ENCODE measurements around the gene SKOR1. TPM values are rescaled to one million over a fixed set of nuclear protein-coding genes. Genes with fewer than 3 reads are reported as not detected.

The SKOR1 gene
- total RNA-seq, 1 experiment from 2014 or later: 0.81 TPM

- TF ChIP-seq CTCF (IDR thresholded peaks at IDR 0.05 in 2 of 3, conservative IDR thresholded peaks at IDR 0.05 in 1 of 3; ENCODE audit: borderline replicate concordance in 1 of 3, insufficient read depth in 1 of 3, low read depth in 2 of 3, low read length in 2 of 3) (no peak), SIN3A (IDR thresholded peaks at IDR 0.05; ENCODE audit: low read depth) (no peak), ZFX (IDR thresholded peaks at IDR 0.05) (no peak), ZNF274 (IDR thresholded peaks at IDR 0.05; ENCODE audit: low read depth, low read length) (no peak), EZH2 (IDR thresholded peaks at IDR 0.05) (no peak), SRF (IDR thresholded peaks at IDR 0.05; ENCODE audit: low read depth) (no peak), EZH2phosphoT487 (IDR thresholded peaks at IDR 0.05; ENCODE audit: borderline replicate concordance) (no peak), EGR1 (IDR thresholded peaks at IDR 0.05; ENCODE audit: low read depth) (no peak), POLR2AphosphoS5 (IDR thresholded peaks at IDR 0.05; ENCODE audit: low read depth, low read length) (no peak)
These were observed 48.5 kb downstream of the SKOR1 start (continued) for GRCh38 chr15:67873777-67874176.

DNA sequence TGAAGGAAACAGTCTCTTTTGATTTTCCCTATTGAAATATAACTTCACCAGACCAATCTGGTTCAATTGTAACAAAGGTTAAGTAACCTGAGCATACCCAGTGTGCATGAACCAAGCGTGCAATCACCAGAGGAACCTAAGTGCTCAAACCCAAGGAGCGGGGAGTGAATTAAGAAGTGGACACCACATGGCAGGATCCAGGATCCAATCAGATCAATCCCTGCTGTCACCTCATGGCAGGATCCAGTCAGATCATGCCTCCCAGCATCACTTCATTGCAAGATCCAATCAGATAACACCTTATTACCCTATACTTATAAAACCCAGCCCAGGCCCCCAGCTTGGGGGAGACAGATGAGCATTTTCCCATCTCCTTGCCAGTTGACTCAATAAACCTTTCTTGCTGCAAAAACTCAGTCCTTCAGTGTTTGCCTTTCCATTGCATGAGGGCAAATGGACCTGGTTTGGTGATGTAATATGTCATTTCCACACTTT, 53.5 kb downstream of the SKOR1 start:
- Histone ChIP-seq H3K36me3 (ENCODE audit: control insufficient read depth in 1 of 2, insufficient read depth in 2 of 2, low read length in 2 of 2) (no peaks in the 10 kb centered on the region), H3K9me2 (ENCODE audit: insufficient read depth) (no peaks in the 10 kb centered on the region), H3K4me1 (ENCODE audit: control insufficient read depth in 1 of 2, insufficient read depth in 2 of 2, low read length in 2 of 2) (no peaks in the 10 kb centered on the region), H2AFZ (ENCODE audit: low read depth, low read length, poor library complexity, severe bottlenecking) (no peak overlapping the region), H3K27me3 (ENCODE audit: insufficient read depth, low read length) (no peaks in the 10 kb centered on the region), H3K27ac (ENCODE audit: low read depth, low read length) (no peak overlapping the region), H3K9me3 (ENCODE audit: control insufficient read depth in 1 of 2, insufficient read depth in 1 of 2, low read depth in 1 of 2, low read length in 2 of 2) (peaks cover 0 to 1% of the 10 kb centered on the region in 2 experiments; a peak in 1 of 4 replicates), H3K79me2 (ENCODE audit: insufficient read depth, low read length) (no peaks in the 10 kb centered on the region), H3K4me3 (replicated peaks in 1 of 2; ENCODE audit: low read depth in 1 of 2, low read length in 2 of 2) (no peak overlapping the region), H3K4me2 (ENCODE audit: low read length) (no peak overlapping the region), H3K9ac (ENCODE audit: low read length) (no peak overlapping the region), H4K20me1 (ENCODE audit: insufficient read depth) (no peaks in the 10 kb centered on the region)
- ChIA-PET POLR2A (no interaction called here), CTCF (no interaction called here), RAD21 (ENCODE audit: low non-redundant PET in 1 of 2, low total read pairs in 2 of 2, uncharacterized antibody in 2 of 2, unreplicated experiment in 2 of 2) (no interaction called here)
- no TSS peak for BruUV-seq (replicated peaks)
- intact Hi-C loops (cut with micrococcal nuclease): no loop called here
- DNase-seq (ENCODE audit: low read depth, low spot score) (no peak), ATAC-seq (no peak)
- TF ChIP-seq ZFX (IDR thresholded peaks at IDR 0.05): no peak
- TF ChIP-seq, protein P1, sequence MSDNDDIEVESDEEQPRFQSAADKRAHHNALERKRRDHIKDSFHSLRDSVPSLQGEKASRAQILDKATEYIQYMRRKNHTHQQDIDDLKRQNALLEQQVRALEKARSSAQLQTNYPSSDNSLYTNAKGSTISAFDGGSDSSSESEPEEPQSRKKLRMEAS (IDR thresholded peaks at IDR 0.05): no peak
- TF ChIP-seq, protein P2, sequence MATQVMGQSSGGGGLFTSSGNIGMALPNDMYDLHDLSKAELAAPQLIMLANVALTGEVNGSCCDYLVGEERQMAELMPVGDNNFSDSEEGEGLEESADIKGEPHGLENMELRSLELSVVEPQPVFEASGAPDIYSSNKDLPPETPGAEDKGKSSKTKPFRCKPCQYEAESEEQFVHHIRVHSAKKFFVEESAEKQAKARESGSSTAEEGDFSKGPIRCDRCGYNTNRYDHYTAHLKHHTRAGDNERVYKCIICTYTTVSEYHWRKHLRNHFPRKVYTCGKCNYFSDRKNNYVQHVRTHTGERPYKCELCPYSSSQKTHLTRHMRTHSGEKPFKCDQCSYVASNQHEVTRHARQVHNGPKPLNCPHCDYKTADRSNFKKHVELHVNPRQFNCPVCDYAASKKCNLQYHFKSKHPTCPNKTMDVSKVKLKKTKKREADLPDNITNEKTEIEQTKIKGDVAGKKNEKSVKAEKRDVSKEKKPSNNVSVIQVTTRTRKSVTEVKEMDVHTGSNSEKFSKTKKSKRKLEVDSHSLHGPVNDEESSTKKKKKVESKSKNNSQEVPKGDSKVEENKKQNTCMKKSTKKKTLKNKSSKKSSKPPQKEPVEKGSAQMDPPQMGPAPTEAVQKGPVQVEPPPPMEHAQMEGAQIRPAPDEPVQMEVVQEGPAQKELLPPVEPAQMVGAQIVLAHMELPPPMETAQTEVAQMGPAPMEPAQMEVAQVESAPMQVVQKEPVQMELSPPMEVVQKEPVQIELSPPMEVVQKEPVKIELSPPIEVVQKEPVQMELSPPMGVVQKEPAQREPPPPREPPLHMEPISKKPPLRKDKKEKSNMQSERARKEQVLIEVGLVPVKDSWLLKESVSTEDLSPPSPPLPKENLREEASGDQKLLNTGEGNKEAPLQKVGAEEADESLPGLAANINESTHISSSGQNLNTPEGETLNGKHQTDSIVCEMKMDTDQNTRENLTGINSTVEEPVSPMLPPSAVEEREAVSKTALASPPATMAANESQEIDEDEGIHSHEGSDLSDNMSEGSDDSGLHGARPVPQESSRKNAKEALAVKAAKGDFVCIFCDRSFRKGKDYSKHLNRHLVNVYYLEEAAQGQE (IDR thresholded peaks at IDR 0.05; ENCODE audit: low read depth): no peak
- TF ChIP-seq, protein P3, sequence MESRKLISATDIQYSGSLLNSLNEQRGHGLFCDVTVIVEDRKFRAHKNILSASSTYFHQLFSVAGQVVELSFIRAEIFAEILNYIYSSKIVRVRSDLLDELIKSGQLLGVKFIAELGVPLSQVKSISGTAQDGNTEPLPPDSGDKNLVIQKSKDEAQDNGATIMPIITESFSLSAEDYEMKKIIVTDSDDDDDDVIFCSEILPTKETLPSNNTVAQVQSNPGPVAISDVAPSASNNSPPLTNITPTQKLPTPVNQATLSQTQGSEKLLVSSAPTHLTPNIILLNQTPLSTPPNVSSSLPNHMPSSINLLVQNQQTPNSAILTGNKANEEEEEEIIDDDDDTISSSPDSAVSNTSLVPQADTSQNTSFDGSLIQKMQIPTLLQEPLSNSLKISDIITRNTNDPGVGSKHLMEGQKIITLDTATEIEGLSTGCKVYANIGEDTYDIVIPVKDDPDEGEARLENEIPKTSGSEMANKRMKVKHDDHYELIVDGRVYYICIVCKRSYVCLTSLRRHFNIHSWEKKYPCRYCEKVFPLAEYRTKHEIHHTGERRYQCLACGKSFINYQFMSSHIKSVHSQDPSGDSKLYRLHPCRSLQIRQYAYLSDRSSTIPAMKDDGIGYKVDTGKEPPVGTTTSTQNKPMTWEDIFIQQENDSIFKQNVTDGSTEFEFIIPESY (IDR thresholded peaks at IDR 0.05; ENCODE audit: extremely low read depth, insufficient replicate concordance, low read length): no peak
- no peak for TF ChIP-seq JUND (IDR thresholded peaks at IDR 0.05)
- TF ChIP-seq TCF7L2 (IDR thresholded peaks at IDR 0.05; ENCODE audit: borderline replicate concordance, extremely low read depth, insufficient read depth, insufficient read length): no peak
- no peak for TF ChIP-seq POLR2AphosphoS5 (IDR thresholded peaks at IDR 0.05; ENCODE audit: low read depth, low read length)
- TF ChIP-seq, protein P4, sequence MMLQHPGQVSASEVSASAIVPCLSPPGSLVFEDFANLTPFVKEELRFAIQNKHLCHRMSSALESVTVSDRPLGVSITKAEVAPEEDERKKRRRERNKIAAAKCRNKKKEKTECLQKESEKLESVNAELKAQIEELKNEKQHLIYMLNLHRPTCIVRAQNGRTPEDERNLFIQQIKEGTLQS (IDR thresholded peaks at IDR 0.05): no peak
- TF ChIP-seq ELF1 (IDR thresholded peaks at IDR 0.05; ENCODE audit: borderline replicate concordance, low read depth): no peak
- TF ChIP-seq EGR1 (IDR thresholded peaks at IDR 0.05; ENCODE audit: low read depth): no peak
- no peak for TF ChIP-seq EZH2 (IDR thresholded peaks at IDR 0.05)

Data from HCT116 (cell line).